ENCODE results near the gene HS1BP3. TPM values are rescaled to one million over a fixed set of nuclear protein-coding genes. Genes with fewer than 3 reads are reported as not detected.

Gene HS1BP3
- total RNA-seq, 1 donor, result 23.0 TPM

DNA sequence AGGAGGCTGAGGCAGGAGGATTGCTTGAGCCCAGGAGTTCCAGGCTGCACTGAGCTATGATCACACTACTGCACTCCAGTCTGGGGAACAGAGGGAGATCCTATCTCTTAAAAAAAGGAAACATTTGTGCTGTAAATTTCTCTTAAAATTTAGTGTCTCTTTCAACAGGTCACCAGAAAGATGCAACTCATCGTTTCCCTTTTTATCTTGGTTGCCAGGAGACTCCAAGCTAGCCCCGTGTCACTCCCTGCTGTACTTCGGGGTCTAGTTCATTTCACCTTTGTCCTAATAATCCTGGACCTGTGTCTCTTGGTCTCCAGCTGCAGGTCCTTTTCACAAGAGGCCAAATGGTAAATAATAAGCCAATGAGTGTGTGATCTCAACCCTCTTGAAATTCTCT is 7.1 kb downstream of the HS1BP3 start:
- TF ChIP-seq, protein P1, sequence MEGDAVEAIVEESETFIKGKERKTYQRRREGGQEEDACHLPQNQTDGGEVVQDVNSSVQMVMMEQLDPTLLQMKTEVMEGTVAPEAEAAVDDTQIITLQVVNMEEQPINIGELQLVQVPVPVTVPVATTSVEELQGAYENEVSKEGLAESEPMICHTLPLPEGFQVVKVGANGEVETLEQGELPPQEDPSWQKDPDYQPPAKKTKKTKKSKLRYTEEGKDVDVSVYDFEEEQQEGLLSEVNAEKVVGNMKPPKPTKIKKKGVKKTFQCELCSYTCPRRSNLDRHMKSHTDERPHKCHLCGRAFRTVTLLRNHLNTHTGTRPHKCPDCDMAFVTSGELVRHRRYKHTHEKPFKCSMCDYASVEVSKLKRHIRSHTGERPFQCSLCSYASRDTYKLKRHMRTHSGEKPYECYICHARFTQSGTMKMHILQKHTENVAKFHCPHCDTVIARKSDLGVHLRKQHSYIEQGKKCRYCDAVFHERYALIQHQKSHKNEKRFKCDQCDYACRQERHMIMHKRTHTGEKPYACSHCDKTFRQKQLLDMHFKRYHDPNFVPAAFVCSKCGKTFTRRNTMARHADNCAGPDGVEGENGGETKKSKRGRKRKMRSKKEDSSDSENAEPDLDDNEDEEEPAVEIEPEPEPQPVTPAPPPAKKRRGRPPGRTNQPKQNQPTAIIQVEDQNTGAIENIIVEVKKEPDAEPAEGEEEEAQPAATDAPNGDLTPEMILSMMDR (IDR thresholded peaks at IDR 0.05; ENCODE audit: insufficient read depth, low read length), result no peak
- DNase-seq (ENCODE audit: low read depth), result no peak
- no peak overlapping the region for H3K4me3 ChIP-seq (ENCODE audit: low read depth, low read length)

DNA sequence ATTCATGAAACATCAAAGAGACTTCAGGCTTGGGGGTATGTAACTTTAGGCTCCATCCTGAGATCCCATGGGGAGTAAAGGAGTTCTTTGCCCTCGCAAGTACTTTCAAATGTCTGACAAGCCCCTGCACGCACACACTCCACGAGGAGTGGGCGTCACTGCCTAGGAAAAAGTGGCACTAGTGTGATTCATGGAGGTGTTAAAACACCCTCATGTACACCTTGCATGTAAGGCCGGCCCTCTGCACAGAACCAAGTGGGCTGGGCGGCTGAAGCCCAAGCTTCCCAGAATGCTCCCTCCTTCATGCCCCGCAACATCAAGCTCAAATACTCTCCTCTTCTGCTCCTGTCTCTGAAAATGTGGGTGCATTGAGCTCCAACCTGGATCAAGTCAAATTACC is 7.8 kb downstream of the HS1BP3 start:
- TF ChIP-seq, protein P1 (IDR thresholded peaks at IDR 0.05; ENCODE audit: insufficient read depth, low read length), result no peak
- no peak overlapping the region for H3K4me3 ChIP-seq (ENCODE audit: low read depth, low read length)

DNA sequence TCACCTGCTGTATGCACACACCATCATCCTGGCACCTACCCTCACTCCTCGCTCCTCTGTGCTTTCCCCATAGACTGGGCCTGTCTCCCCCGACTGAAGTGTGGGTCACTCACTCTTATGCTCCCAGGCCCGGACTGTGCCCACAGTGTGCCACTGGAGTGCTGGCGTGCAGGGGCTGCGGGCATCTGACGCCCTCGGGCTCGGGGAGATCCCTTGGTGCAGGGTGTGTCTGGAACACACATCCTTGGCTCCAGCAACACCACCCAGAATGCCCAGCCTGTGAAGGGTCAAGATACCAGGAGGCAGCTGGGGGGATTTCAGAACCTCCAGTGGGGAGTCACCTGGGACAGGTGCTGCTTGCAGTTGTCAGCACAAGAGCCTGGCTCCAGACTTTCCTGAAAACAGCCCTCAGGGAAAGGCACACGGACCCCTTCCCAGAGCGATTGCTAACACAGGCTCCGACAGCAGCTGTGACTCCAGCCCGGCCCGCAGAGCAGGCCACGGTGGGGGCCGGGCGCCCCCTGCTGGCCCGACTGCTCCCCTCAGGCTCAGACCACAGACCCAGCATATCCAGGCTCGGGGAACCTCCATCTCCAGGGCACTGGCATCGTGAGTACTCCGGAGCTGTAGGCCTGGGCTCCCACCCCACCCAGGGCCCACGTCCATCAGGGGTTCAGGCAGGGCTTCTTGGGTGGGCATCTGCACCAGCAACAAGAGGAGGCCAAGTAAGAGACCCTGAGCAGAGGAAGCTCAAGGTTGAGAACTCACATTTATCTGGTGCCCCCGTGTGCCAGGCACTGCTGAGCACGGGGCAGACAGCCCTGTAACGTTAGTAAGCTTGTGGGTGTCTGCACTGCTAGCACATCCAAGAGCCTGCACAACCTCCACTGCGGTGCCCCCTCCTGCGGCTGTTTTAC is 8.6 kb downstream of the HS1BP3 start:
- TF ChIP-seq, protein P1 (IDR thresholded peaks at IDR 0.05; ENCODE audit: insufficient read depth, low read length), result peak; percentile 97
- DNase-seq (ENCODE audit: low read depth), result peak; percentile 69
- no peak overlapping the region for H3K4me3 ChIP-seq (ENCODE audit: low read depth, low read length)

More for the DNA sequence above, 7.8 kb downstream of the HS1BP3 start:
- DNase-seq (ENCODE audit: low read depth), result no peak

DNA sequence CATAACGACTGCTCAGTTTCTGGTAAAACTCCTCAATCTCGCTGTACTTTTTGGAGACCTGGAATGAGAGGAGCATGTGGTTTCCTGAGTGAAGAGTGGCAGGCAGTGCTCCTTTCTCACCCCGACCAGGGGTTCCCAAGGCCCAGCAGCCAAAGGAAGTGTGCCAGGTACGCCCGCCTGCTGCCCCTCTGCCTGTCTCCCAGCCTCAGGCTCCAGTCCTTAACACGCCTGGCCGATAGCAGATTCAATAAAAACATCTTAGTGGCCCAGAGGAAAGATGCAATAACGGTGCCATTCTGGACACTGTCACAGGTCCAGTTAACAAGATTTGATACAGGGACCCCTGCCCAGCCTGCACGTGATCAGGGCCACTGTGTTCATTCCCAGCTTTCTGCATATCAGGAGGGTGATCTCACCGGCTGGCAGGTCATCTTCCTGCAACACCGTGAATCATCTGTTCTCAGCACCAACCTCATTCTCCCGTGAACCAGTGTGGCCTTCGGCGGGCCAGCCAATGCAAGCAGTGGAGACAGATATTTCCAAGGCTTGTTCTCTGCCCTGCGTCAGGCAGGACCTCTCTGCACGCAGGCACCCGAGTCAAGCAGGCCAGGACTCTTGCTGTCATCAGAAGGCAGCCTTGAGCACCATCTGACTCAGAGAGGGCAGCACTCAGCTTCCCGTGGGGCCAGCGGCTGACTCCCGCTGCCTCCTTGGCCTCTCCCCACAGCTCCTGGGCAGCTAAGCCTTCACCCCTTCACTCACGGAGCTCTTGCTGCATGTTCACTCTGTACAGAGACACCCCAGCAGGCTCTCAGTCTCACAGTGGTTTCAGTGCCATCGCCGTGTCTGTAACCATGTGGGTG is 9.5 kb downstream of the HS1BP3 start:
- peak; percentile 74 for DNase-seq (ENCODE audit: low read depth)
- TF ChIP-seq, protein P1 (IDR thresholded peaks at IDR 0.05; ENCODE audit: insufficient read depth, low read length), result no peak
- H3K4me3 ChIP-seq (ENCODE audit: low read depth, low read length), result no peak overlapping the region

DNA sequence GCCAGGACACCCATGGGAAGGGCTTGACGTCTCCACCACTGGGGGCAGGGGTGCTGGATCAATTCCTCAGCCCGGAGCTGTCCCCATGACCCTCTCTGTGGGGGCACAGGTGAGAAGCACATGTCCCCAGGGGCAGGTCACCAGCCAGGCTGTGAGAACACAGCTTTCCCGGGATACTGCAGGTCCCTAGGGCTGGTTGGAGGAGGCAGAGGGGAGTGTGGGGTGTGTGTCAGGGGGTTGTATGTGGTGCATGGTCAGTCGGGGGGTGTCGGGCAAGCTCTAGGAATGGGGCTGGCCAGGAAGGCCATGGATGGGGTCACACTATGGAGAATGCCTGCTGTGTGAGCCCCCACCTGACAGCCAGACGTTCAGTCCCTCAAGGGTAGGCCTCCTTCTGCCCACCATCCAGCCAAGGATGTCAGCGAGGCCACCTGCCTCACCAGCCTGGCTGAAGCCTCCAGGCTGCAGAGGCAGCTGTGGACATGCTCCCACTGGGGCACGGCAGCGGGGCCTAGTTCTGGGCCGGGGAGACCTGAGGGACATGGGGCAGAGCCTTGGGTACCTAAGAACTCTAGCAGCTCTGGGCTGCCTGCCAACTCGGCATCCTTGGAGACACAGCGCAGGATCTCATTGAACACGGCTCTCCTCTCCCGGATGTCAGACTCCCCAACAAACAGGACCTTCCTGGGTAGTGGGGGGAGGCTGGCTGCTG is 10.3 kb downstream of the HS1BP3 start:
- H3K4me3 ChIP-seq (ENCODE audit: low read depth, low read length), result no peak overlapping the region
- DNase-seq (ENCODE audit: low read depth), result no peak
- TF ChIP-seq, protein P1 (IDR thresholded peaks at IDR 0.05; ENCODE audit: insufficient read depth, low read length), result no peak

Measured in fibroblast of the aortic adventitia (primary cell).